CD4-positive, alpha-beta T cell treated with Interleukin-6 for 4 hours (primary cell): ENCODE measurements around the gene LRRFIP1.
"Not testable (repeated sequence)": the region's sequence is repeated elsewhere in the genome, so short reads cannot be mapped to it uniquely, and the experiment has no call there.

ENCODE experiments used
- DNase-seq: peaks from one replicate; pipeline ENCODE4 v3.0.0-alpha.2; 2020; ENCODE audit warnings: mixed read lengths

The LRRFIP1 gene

DNA sequence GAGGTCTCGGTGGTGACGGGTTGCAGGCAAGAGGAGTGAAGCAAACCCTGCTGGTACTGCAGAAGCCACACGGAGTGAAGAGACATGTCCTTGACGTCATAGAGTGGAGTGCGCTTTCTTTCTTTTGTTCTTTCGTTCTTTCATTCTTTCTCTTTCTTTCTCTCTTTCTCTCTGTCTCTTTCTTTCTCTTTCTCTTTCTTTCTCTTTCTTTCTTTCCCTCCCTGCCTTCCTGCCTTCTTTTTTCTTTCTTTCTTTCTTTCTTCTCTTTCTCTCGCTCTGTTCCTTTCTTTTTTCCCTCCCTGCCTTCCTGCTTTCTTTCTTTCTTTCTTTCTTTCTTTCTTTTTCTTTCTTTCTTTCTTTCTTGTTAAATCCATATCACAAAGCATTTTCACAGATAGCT, 39.2 kb downstream of the LRRFIP1 start:
- DNase-seq, result no peak

DNA sequence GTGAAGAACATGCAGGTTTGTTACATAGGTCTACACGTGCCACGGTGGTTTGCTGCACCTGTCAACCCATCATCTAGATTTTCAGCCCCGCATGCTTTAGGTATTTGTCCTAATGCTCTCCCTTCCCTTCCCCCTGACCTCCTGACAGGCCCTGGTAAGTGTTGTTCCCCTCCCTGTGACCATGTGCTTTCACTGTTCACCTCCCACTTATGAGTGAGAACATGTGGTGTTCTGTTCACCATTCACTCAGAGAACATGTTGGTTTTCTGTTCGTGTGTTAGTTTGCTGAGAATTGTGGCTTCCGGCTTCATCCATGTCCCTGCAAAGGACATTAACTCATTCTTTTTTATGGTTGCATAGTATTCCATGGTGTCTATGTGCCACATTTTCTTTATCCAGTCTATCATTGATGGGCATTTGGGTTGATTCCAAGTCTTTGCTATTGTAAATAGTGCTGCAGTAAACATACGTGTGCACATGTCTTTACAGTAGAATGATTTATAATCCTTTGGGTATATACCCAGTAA, 39.7 kb downstream of the LRRFIP1 start:
- DNase-seq, result not testable (repeated sequence)

DNA sequence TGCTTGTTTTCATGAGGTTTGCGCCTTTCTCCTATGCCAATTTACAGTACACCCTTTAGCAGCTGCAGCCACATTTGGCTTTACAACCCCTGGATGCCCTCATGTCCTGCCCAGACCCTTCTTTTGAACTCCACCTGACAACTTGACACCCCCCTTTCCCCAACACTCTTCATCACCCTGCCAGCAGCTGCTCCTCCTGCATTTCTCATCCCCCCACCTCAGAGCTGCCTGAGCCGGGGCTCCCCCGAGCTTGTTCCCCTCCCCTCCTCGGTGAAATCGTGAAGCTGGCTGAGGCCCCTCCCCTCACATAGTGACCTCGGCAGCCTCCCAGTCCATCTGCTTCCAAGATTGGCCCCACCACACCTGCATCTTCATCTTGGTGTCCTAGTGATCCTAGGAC, 40.5 kb downstream of the LRRFIP1 start:
- DNase-seq, result no peak

- no peak for DNase-seq
These were observed 41.1 kb downstream of the LRRFIP1 start for GRCh38 chr2:237668440-237668839.

GRCh38 chr2:237669283-237669627, 41.9 kb downstream of the LRRFIP1 start:
- DNase-seq, result no peak

DNA sequence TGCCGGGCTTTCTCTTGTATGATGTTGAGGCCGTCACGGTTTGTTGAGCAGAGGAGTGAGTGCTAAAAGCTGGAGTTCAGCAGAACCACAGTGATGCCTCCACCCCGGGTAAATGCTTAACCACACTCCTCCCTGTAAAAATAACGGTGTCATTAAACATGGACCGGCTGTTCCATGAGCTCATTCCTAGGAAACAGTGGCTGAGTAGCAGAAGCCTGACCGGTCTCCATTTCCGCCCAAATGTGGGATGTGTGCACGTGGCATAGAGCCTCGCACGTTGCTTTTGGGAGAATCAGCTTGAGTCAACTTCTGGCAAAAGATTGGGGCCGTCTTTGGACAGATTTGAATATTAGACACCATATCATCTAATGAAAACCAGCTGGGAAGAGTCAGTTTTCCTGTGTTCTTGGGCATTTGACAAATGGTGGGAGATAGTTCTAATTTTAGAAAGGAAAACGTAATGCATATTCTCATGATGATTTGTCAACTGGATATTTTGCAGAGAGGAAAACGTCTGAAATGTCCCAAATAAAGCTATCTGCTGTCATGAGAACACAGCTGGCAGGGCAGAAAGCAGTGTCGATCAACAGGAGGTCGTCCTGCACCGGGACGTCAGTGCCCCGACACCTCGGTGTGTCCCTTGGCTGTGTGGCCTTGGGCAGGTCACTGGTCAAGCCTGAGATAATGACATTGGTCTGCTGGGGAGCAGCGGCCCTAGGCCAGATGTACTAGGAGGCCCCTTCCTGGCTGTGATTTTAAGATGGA, 42.4 kb downstream of the LRRFIP1 start:
- DNase-seq, result no peak

- no peak for DNase-seq
These were observed 43.3 kb downstream of the LRRFIP1 start for GRCh38 chr2:237670641-237671040.

GRCh38 chr2:237671466-237672138, 44.2 kb downstream of the LRRFIP1 start:
- no peak for DNase-seq

DNA sequence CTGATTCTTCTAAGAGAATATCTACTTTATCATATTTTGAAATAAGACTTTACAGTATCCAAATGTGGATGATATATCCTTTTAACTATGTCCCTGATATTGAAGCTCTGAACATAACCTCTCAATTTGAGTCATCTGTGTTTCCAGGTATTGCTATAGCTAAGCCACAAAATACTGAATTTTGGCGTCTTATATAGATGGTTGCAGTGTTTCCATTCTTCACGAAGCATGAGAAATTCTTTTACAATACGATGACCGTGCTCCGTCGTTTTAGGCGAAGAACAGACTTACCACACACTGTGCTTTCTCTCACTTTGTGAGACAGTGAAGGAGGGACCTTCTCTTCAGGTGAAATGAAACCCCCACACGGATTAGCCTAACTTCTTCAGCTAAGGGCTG, 45.3 kb downstream of the LRRFIP1 start:
- no peak for DNase-seq

DNA sequence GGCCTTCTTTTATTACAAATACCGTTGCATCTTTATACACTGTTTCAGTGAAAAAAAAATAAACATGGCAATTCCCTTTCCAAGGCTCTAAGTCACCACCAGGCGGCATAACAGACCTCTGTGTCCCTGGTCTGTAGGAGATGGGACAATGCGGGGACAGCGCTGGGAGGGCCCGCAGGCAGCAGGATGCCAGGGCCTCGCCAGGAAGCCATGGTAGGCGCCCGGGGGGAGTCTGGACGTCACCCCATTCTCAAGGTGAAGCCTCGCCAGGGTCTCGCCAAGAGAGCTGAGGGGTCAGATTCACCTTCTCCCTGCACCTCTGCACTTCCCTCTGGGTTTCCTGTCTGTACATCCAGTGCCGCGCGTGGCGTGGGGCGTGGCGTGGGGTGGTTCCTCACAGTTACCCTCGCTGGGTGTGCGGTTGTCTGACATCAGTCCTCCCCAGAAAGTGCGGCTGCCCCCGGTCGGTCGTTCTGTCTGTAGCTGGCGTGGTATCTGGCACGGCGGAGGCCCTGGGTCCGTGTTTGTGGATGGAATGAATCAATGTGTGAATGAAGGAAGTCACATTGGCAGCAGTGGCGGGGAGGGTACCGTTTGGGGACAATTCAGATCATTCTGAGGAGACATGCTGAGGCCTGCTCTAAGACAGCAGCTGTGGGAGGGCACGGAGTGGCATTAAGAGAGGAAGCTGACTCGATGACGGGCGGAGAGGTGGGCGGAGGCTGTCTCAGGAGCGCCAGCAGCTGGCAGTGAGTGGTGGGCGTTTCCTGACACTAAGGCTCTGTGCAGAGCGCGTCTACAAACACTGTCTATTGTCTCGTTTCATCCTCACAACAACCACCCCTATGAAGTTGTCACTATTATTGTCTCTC, 46.0 kb downstream of the LRRFIP1 start:
- peak; percentile 91 for DNase-seq

DNA sequence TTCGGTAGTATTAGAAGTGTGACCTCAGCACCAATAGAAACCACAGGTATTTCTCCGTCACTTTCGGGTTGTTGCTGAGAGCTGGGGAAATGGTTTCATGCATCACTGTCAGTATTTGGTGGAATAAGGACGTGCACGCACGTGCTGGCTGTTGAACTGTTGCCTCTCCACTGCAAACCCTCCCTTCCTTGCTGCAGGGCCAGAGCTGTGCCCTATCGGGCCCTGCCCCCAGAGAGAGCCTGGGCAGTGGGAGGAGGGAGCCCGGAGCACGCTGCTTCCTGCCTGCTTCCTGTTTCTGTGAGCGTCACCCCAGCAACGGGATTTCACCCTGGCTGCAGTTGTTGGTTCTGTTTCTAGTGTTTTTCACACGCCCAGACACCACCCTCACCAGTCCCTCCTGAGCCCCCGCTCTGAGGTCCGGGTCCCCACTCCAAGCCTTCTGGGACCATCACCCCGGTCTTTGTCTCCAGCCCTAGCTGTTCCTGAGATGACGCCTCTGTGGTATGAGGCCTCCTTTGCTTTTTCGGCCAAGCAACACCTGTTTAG, 47.4 kb downstream of the LRRFIP1 start:
- DNase-seq, result peak; percentile 84

GRCh38 chr2:237675316-237675715, 47.9 kb downstream of the LRRFIP1 start:
- no peak for DNase-seq

GRCh38 chr2:237680702-237681478, 53.5 kb downstream of the LRRFIP1 start:
- DNase-seq, result no peak

DNA sequence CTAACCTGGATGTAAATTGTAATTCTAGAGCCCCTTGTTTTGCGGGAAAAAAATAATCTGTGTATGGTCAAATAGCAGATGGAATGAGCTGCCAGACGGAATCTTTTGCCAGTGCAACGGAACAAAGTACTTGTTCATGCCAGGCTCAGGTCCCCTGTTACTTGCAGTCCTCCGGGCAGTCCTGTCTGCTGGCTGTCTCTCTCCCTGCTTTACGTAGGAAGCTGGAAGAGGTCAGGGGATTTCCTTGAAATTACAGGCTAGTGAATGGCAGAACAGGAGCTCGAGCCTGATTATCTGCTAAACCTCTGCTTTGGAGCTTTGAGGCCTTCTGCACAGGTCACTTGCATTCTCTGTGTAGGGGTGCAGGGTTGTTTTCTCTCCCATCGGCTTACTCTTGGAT, 54.8 kb downstream of the LRRFIP1 start:
- DNase-seq, result no peak

DNA sequence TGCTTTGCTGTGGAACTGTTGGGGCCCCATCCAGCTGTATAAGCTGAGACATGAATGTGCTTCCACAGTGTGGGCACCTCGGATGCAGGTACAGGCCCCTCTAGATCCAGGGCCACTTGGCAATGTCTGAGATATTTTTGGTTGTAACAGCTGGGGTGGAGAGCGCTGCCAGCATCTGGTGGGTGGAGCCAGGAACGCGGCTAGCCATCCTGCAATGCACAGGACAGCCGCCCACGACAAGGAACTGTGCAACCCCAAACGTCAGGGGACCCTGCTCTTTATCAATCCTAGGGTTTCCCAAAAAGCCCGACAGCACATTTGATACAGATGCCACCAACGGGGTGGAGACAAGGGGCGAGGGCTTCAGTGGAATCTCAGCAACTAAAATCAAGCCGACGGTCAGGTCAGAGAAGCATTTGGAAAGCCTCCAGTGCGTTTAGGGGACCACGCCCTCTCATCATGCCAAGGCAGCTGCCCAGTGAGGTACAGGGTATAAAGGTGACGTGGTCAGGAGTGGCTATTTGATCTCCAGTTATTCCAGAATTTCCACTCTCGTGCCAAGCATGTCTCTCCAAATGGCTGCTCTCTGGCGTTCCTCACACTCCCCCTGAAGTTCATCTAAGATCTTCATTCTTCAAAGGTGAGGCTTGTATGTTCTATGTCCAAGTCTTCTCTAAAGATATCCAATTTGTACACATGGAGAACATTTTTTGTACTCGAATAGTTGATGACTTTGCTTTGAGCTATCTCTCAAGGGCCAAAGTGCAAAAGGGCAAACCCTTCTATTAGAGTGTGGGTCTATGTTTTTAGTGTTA, 55.7 kb downstream of the LRRFIP1 start:
- no peak for DNase-seq

DNA sequence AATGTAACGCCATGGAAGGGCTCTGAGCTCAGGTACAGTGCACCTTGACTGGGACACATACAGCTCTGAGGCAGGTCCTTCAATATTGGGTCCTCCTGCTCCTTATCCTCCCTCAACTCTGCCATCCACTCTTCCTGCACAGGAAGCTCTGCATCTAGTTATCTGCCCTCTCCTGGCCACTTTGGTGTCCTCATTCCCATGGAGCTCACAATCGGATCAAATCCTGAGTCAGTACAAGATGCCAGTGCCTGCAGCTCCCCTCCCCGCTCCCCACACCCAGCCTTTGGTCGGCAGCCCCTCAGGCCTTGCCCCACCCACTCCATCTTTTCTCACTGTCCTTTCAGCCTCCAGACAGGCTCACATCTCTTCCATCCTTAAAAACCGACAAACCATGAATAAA, 58.0 kb downstream of the LRRFIP1 start:
- DNase-seq, result no peak

DNA sequence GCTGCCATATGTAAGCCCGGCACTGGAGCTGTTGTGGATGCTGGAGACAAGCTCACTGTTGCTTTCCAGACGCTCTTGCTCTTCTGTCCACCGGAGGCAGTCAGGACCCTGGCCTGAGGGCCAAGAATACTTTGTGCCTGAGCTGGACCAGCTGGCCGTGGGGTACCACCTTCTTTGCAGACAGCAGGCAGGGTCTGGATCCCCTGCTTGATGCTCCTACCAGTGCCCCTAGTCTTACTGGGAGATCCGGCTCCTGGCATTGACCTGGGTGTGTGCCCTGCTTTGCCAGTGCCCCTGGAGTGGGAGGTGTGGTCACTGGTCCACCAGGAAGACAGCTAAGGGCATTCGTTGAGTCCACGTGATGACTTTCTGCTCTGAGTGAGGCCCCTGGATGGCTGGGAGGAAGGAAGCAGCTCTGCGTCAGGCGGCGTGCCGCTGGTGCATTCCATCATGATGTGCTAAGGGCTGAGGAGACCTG, 59.3 kb downstream of the LRRFIP1 start:
- DNase-seq, result no peak

DNA sequence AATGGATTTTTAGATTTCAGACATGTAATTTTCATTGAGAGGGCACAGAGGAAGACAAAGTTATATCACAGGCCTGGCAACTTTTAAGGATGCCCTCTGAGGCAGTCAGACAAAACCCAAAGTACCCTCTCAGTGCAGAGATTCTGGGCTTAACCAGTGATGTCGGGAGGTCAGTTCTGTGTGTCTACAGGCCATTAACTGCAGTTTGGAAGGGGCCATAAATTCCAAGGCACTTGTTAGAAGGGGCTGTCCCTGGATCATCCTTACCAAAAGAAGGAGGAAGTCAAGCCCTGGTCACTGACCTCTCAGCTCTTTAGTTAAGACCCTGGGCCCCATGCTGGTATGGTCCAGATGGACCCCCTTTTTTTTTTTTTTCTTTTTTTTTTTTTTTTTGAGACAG, 60.7 kb downstream of the LRRFIP1 start:
- no peak for DNase-seq

DNA sequence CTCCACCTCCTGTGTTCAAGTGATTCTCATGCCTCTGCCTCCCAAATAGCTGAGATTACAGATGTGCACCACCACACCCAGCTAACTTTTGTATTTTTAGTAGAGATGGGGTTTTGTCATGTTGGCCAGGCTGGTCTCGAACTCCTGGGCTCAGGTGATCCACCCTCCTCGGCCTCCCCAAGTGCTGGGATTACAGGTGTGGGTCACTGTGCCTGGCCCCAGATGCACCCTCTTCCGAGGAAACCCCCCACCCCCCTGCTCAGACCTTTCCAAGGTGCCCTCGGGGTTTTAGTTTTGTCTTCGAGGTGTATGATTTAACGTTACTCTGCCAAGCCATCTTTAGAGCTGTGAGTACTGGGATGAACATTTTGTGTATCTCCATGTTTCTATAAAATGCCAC, 61.2 kb downstream of the LRRFIP1 start:
- DNase-seq, result not testable (repeated sequence)

DNA sequence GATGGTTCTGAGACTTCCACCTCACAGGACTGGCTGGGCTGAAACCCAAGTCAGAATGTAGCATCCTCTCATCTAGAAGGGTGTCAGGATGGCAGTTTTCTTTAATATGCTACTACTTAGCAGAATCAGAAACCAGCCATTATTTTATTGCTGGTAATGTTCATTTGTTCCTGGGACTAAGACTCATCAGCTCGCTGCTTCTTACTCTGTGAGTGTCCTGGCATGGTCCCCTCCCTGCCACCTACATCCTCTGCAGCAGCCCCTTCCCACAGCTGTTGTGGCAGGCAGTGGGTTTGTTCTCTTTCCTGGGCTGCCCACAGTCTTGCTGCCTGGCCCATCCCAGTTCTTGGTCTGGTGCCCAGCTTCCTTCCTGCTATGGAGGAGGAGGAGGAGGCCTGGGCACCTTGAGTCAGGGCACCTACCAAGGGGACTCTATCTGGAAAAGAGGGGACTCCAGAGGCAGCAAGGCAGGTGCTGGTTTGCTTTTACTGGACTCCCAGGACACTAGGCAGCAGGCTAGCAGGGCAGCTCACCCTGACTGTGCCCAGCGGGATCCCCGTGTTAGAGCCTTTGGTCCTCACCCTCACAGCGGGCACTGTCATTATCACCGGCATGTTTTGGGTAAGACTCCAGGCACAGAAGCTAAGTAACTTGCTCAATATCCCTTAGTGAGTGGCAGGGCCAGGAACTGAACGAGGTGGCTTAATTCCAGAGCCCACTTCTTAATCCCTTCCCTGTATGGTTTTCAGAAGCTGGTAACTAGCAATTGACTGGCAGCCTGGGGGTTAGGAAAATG, 62.1 kb downstream of the LRRFIP1 start:
- DNase-seq, result peak; percentile 46
